RWPE1 (cell line): ENCODE data around the gene PRKG2.

ENCODE experiments used
- CTCF ChIA-PET: fragments of 350-600 bp; sonication (Branson Sonifier 250); formaldehyde crosslinking; extraction: SDS; loops from one replicate; lab custom pipeline; 2021; lab: Yijun Ruan, JAX
- POLR2A ChIA-PET: fragments of 400-600 bp; formaldehyde crosslinking; extraction: SDS; loops from one replicate; lab custom pipeline; 2020; ENCODE audit warnings: antibody characterized with exemption; ENCODE audit not compliant: low non-redundant PET; lab: Yijun Ruan, JAX
- DNase-seq: peaks from one replicate; pipeline ENCODE4 v3.0.0; 2012; ENCODE audit warnings: low spot score
- H3K27ac ChIP-seq: fragments of 450-650 bp; 2 replicates; pipeline ENCODE4 v1.5.1; 2017
- TF ChIP-seq, protein P1 (sequence below): fragments of 450-650 bp; conservative IDR thresholded peaks from 2 replicates; pipeline ENCODE4 v1.5.1; 2017; ENCODE audit warnings: low read depth, mild to moderate bottlenecking

Gene PRKG2

DNA sequence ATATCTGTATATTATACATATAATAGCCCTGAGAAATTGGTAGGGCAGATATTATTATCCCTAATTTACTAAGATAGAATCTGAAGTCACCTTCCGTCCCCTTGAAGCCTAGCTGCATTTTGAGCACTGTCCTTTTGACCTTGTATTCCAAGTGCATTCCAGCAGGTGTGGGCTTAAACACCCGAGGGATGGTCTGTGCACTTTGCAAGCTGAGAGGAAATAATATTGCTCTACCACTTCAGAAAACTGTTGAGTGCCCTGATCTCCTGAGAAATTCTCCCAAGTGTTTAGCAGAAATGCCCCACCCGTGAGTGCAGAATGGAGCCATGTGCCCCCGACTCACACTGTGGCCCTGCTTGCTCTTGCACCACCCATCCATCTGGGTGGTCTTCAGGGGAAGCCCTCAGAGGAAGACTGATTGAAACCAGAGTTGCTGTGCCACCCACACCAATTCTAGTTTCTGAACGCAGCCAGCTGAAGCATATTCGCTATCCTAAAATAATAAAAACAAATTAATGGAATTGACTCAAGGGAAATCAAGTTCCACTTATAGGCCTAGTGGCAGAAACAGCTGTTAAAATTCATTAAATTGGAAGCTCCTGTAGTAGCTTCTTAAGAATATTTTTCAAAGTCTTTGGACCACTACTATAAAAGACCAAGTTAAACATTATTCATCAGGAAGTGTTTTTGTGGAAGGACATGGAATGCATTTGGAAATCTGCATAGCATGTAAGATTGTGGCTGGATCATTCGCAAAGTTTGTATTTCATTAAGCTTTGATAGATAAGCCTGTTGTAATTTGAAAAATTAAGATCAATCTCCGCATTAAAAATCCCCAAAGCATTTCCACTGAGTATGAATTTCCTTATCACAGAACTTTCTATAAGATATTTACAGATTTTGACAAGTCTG is 41.3 kb upstream of the PRKG2 start:
- CTCF ChIA-PET = interaction anchor here (0.6 kb wide), 1 partner anchor 2000 kb away, joined by 6 read pairs; no protein-coding TSS in a partner anchor
- POLR2A ChIA-PET = no interaction called here
- H3K27ac ChIP-seq = no peak overlapping the region
- TF ChIP-seq, protein P1, sequence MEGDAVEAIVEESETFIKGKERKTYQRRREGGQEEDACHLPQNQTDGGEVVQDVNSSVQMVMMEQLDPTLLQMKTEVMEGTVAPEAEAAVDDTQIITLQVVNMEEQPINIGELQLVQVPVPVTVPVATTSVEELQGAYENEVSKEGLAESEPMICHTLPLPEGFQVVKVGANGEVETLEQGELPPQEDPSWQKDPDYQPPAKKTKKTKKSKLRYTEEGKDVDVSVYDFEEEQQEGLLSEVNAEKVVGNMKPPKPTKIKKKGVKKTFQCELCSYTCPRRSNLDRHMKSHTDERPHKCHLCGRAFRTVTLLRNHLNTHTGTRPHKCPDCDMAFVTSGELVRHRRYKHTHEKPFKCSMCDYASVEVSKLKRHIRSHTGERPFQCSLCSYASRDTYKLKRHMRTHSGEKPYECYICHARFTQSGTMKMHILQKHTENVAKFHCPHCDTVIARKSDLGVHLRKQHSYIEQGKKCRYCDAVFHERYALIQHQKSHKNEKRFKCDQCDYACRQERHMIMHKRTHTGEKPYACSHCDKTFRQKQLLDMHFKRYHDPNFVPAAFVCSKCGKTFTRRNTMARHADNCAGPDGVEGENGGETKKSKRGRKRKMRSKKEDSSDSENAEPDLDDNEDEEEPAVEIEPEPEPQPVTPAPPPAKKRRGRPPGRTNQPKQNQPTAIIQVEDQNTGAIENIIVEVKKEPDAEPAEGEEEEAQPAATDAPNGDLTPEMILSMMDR = no peak
- no peak for DNase-seq

DNA sequence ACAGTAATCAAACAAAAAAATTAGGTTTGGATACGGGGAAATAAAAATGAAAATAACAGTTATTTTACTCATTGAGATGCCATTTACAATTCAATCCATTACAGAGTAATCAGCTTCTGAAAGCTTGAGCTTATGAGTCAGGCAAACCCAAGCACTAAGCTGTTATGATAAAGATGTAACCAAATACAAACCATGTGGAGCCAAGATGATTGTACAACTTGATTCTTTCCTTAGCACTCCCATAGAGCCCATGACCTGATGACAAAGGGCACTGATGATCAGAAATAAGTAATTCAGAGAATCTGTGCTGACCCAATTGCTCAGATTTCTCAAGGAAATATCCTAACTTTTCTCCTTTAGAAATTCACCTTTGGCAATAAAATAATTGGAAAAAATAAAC is 40.5 kb upstream of the PRKG2 start:
- TF ChIP-seq, protein P1 = no peak
- CTCF ChIA-PET = no interaction called here
- H3K27ac ChIP-seq = no peak overlapping the region
- no peak for DNase-seq
- POLR2A ChIA-PET = no interaction called here

DNA sequence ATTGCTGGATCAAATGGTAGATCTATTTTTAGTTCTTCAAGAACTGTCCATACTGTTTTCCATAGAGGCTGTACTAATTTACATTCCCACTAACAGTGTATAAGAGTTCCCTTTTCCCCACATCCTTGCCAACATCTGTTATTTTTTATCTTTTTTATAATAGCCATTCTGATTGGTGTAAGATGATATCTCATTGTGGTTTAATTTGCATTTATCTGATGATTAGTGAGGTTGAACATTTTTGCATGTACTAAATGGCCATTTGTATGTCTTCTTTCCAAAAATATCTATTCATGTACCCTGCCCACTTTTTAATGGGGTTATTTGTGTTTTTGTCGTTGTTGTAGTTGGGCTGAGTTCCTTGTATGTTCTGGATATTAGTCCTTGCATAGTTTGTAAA is 35.4 kb upstream of the PRKG2 start:
- no peak for DNase-seq
- no peak overlapping the region for H3K27ac ChIP-seq
- CTCF ChIA-PET = no interaction called here
- POLR2A ChIA-PET = no interaction called here
- TF ChIP-seq, protein P1 = no peak

DNA sequence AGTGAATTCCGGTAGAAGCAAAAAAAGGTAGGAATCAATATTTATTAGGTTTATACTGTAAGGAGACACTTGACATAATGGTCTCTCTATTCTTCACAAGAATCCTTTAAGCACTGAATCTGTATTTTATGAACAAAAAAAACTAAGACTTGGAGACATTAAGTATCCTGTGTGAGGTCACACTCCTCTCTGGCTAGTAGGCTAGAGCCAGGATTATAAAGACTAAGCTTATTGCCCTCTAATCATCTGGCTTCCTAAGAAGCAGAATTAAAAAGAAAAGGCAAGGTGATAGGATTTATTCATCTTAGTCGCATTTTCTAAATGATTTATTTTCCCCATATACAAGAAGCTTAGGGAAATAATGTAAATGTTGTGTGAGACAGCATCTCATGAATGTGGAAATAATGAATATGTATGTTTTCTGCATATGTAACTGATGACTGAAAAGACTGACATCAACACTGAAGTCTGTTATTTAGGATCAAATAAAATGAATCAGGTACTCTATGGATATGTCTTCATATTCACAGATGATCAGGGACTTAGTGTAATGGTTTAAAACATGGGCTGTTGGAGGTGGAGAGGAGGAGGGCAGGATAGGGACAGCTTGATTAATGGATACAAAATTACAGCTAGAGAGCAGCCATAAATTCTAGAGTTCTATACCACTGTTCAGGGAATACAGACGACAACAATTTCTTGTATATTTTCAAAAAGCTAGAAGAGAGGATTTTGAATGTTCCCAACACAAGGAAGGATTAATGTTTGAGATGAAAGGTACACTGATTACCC is 30.4 kb upstream of the PRKG2 start:
- CTCF ChIA-PET = no interaction called here
- TF ChIP-seq, protein P1 = no peak
- no peak overlapping the region for H3K27ac ChIP-seq
- DNase-seq = no peak
- POLR2A ChIA-PET = no interaction called here

DNA sequence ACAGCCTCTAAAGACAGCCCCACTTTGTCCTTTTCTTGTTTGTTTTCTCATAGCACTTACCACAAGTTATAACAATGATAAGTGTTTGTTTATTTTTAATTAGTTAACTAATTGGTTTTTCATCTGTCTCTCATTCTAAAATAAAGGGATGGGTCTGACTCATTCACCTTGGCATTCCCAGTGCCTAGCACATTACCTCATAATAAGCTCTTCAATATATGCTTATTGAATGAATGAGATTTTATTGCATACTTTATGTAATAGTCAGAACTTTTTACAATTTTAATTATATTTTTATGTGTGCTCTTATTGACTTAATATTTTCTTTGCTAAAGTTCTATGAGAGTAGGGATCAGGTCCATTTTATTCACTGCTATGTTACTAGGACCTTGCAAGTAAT is 22.8 kb upstream of the PRKG2 start:
- TF ChIP-seq, protein P1 = no peak
- CTCF ChIA-PET = no interaction called here
- DNase-seq = peak; percentile 25
- POLR2A ChIA-PET = no interaction called here
- H3K27ac ChIP-seq = no peak overlapping the region

DNA sequence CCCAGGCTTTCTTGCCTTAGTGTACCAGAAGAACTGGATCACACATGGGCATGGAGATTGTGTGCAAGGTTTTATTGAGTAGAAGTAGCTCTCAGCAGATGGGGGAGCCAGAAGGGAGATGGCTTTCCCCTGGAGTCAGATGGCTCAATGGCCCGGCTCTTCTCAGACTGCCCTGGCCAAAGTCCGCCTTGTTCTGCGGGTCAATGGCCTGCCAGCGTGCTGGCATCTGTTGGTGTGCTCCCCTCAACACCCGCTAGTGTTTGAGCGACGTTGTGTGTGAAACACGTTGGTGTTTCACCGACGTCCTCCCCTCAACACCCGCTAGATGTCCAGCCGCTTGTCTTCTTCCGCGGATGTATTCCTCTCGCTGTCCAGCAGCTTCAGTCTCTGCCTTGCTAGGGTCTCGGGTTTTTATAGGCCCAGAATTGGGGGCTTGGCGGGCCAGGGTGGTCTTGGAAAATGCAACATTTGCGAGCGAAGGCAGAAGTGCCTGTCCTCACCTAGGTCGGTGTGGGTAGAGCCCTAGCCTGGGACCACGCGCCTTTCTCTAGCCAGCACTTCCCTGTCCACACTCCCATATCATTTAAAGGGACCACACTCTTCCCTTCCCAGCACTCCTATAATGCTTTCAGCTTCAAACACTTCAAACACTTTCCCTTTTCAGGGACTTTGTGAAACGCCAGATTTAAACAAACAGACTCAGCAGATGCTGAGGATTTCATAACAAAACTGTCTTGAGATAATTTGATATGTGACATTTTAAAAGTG is 21.1 kb upstream of the PRKG2 start:
- TF ChIP-seq, protein P1 = no peak
- ChIA-PET POLR2A (interaction anchor here (0.6 kb wide), 1 partner anchor 16 kb away, joined by 3 read pairs; no protein-coding TSS in a partner anchor), CTCF (no interaction called here)
- DNase-seq = no peak
- H3K27ac ChIP-seq = no peak overlapping the region
